CD4-positive, alpha-beta T cell treated with Interleukin-4 for 4 hours (primary cell): Measurements from ENCODE around the gene SHMT1.
"Not testable (repeated sequence)": the region's sequence is repeated elsewhere in the genome, so short reads cannot be mapped to it uniquely, and the experiment has no call there.

Experiments used
- DNase-seq: peaks from one replicate; pipeline ENCODE4 v3.0.0-alpha.2; 2020

Gene SHMT1

GRCh38 chr17:18363101-18364049, at the start of gene SHMT1:
Gene SHMT1 (minus strand): TSS chr17:18363550. CDS start chr17:18355981, 7,569 bp downstream.
- DNase-seq: peak; percentile 87

DNA sequence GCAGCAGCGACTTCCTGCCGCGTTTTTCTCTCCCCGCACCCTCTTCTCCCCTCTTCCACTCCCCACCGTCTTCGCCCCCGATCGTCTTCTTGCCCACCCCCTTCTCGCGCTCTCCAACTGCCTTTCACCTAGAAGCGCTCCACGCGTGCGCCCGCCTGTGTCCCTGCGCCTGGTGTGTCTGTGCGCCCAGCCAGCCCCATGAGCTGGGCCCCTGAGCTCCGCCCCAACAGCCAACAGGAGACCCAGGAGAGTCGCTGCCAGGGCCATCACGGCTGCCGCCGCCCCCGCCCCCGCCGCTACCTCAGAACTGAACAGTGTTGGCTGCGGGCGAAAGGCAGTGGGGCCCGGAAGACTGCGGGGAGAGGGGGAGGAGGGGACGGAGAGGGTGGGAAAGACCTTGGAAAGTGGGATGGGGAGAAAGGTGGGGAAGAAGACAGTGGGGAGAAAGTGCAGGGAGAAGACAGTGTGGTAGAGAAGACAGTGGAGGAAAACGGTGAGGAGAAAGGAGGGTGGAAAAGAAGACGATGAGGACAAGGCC, 48.7 kb upstream of the SHMT1 start:
- peak; percentile 32 for DNase-seq

DNA sequence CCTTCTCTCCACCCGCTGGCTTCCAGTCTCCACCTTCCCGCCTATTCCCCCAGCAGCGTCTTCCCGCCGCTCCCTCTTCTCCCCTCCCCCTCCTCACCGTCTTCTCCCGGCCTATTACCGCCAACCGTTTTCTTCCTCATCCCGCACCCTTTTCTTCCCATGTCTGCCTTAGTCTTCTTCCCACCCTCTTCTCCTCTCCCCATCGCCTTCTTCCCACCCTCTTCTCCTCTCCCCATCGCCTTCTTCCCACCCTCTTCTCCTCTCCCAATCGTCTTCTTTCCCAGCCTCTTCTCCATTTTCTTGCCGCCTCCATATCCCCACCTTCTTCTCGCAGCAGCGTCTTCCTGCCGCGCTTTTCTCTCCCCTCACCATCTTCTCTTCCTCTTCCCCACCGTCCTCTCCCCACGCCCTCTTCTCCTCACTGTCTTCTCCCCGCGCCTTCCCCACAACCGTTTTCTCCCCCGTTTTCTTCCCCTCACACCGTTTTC, 48.1 kb upstream of the SHMT1 start:
- DNase-seq: not testable (repeated sequence)

DNA sequence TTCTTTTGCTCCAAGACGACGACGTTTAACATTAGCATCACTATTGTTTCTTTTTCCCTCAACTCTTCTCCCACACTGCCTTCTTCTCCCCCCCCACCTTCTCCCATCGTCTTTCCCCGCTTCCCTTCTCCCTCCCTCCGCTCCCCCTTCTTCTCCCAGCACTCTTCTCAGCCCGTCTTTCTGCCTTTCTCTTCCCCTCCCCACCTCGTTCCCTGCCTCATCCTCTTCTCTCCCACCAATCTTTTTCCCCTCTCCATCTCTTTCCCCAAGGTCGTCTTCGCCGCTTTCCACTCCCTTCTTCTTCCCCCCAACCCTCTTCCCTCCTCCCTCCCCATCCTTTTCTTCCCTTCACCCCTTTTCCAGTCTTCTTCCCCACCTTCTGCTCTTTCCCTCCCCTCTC, 47.4 kb upstream of the SHMT1 start:
- not testable (repeated sequence) for DNase-seq

DNA sequence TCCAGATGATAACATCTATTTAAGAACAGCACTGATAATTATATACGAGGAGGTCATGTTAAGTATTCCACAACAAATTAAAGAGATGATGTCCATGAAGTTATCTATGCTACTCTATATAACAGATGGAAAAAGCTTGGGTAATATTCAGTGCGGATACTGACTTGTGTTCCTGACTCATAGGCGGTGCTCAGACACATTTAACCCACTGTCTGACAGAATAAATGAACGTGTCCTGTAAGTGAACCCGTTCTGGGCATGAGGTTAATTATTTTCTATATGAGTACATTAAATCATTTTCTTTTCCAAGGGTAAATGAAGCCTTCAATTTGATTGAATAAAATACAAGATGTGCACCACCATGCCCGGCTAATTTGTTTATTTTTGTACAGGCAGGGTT, 46.0 kb upstream of the SHMT1 start:
- DNase-seq: not testable (repeated sequence)

GRCh38 chr17:18408906-18409305, 45.6 kb upstream of the SHMT1 start:
- not testable (repeated sequence) for DNase-seq

DNA sequence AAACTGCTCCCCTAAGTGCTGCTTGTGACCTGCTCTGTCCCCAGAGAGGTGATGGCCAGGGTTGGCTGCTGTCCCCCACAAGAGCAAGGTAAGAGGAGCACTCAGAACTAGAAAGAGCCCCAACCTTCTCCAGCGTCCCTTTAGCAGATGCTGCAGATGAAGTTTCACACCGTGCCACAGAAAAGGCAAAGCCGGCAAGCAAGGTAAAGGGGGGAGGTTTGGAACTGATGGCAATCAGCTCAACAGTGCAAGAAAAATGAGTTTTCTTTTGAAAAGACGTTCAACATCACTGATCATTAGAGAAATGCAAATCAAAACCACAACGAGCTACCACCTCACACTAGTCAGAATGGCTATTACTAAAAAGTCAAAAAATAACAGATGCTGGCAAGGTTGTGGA, 40.3 kb upstream of the SHMT1 start:
- DNase-seq: not testable (repeated sequence)

- not testable (repeated sequence) for DNase-seq
These were observed 39.8 kb upstream of the SHMT1 start for GRCh38 chr17:18403166-18403565.

- DNase-seq: not testable (repeated sequence)
These were observed 38.7 kb upstream of the SHMT1 start for GRCh38 chr17:18401872-18402590.

DNA sequence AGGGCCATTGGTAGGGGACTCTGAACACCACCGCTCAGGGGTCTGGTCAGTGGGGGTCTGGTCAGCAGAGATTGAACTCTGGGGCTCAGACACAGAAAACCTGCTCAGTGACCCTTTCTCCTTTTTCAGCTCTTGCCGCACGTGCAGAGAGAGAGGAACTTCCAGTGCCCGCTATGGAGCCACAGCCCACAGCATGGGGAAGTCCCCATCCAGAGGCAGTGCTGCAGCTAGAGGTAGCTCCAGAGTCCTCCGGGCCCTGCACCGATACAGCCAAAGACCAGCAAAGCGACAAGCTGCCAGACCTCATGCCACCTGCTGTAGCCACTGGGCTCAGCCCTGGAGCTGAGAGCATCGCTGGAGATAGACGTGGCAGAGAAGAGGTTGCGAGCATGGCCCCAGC, 25.4 kb upstream of the SHMT1 start:
- not testable (repeated sequence) for DNase-seq

GRCh38 chr17:18388266-18388665, 24.9 kb upstream of the SHMT1 start:
- not testable (repeated sequence) for DNase-seq

- not testable (repeated sequence) for DNase-seq
These were observed 24.2 kb upstream of the SHMT1 start for GRCh38 chr17:18387583-18387982.

DNA sequence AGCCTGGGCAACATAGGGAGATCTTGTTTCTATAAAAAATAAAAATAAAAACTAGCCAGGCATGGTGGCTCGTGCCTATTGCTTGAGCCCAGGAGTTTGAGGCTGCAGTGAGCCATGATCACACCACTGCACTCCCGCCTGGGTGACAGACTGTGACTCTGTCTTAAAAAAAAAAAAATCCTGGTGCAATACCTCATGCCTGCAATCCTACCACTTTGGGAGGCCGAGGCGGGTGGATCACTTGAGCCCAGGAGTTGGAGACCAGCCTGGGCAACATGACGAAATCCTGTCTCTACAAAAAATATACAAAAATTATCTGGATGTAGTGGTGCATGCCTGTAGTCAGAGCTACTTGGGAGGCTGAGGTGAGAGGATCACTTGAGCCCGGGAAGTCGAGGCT, 20.9 kb upstream of the SHMT1 start:
- DNase-seq: not testable (repeated sequence)

- DNase-seq: not testable (repeated sequence)
These were observed 19.7 kb upstream of the SHMT1 start for GRCh38 chr17:18383079-18383481.

- no peak for DNase-seq
These were observed 19.2 kb upstream of the SHMT1 start for GRCh38 chr17:18382441-18383078.

DNA sequence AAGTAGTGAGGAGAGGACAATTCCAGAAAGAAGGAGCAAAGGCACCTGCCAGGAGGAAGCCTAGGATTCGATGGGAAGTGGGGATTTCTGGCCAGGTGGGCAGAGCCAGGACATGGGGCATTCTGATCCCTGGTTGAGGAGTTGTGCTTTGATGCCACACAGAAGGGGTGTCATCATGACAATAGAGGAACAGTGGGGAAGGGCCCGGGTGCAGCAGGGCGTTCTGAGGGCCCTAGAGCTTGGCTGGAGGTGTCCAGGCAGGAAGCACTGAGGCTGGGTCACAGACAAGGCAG, 18.5 kb upstream of the SHMT1 start:
- no peak for DNase-seq

DNA sequence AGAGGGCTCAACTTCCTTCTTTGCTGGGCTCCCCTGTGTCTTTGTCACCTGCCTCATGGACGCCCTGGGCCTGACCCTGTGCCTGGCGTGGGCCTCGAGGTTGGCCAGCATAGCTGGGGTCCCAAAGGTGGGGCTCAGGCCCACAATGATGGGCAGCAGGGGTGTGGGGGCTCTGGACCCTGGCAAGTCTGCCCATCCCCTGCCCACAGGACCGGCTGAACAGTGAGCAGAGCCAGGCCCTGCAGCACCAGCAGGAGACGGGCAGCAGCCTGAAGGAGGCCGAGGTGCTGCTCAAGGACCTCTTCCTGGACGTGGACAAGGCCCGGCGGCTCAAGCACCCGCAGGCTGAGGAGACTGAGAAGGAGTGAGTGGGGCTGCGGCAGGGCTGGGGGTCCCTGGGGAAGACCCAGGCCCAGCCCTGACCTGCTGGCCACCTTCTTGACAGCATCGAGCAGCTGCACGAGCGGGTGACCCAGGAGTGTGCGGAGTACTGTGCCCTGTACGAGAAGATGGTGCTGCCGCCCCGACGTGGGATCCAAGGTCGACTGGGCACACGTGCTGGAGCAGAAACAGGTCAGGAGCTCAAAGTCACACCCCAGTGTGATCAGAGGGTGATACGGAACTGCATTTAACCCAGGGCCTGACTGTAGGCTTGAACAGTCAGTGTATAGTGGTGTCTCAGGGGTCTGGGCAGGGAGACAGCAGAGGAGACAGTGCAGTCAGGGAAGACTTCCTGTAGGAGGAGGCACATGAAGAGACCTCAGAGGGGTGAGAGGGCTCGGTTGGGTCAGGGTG, 18.0 kb upstream of the SHMT1 start:
- no peak for DNase-seq

- no peak for DNase-seq
These were observed 17.3 kb upstream of the SHMT1 start for GRCh38 chr17:18380471-18381157.

DNA sequence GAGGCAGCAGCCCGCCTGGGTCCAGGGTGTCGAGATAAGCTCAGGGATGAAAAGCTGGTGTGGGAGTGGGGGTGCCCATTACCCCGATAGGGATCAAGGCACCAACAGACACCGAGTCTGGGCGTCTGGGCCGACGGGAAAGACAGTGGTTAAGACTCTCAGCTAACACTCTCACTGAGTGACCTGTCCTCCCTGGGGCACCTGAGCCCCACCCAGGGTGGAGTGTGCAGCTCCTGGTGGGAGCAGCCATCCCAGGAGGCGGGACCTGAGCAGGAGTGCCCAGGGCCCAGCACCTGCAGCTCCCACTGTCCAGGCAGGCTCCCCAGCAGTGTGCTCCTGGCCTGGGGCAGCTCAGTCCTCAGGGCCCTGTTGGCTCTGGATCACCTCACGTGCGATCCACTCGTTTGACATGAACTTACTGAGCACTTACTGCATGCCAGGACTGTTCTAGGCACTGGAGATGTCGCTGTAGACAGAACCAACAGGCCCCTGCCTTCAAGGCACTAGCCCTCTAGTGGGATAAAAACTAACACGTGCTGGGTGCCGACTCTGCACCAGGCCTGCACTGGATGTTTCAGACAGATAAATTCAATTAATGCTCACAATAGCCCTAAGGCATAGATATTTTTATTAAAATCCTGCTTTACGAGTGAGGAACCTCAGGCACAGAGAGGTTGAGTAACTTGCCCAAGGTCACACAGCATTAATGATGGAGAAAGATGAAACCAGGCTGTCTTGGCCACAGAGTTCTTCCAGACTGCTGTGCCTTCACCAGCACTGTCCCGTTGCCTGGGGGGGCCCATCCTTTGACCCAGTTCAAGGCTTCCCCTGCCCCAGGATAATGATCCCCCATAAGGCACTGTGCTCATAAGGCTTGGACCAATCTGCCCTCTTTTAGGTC, 16.1 kb upstream of the SHMT1 start:
- no peak for DNase-seq

DNA sequence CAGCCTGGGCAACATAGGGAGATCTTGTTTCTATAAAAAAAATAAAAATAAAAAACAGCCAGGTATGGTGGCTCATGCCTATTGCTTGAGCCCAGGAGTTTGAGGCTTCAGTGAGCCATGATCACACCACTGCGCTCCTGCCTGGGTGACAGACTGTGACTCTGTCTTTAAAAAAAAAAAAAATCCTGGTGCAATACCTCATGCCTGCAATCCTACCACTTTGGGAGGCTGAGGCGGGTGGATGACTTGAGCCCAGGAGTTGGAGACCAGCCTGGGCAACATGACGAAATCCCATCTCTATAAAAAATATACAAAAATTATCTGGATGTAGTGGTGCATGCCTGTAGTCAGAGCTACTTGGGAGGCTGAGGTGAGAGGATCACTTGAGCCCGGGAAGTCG, 15.3 kb upstream of the SHMT1 start:
- not testable (repeated sequence) for DNase-seq

DNA sequence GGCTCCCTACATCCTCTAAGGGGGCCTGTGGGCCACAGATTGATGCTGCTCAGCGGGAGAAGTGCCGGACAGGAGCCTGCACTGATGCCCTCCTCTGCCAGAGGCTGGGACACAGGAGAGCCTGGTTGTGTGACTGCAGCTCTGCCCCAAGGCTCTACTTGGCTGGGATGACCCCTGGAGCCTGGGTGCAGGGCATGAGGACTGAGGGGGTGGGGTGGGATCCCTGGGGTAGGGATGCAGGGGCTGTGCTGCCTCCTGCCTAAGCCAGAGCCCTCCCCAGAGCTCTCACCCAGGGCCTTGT, 14.8 kb upstream of the SHMT1 start:
- no peak for DNase-seq
